Measurements from ENCODE around the gene CSTB.

GRCh38 chr21:43794311-43794710, 18.2 kb upstream of the CSTB start:
- TF ChIP-seq POLR2A (IDR thresholded peaks at IDR 0.05; ENCODE audit: low read depth, low read length) (no peak), POLR2AphosphoS5 (IDR thresholded peaks at IDR 0.05; ENCODE audit: low read depth, low read length) (no peak), TAF1 (IDR thresholded peaks at IDR 0.05; ENCODE audit: low read depth, low read length) (no peak), SPI1 (IDR thresholded peaks at IDR 0.05; ENCODE audit: low read depth, low read length) (no peak), POU2F2 (IDR thresholded peaks at IDR 0.05; ENCODE audit: low read depth, low read length) (no peak), PAX5 (IDR thresholded peaks at IDR 0.05; ENCODE audit: insufficient read depth, low read length, severe bottlenecking) (no peak)

Data from GM12891 (cell line).